ENCODE measurements around the gene TTC16.

DNA sequence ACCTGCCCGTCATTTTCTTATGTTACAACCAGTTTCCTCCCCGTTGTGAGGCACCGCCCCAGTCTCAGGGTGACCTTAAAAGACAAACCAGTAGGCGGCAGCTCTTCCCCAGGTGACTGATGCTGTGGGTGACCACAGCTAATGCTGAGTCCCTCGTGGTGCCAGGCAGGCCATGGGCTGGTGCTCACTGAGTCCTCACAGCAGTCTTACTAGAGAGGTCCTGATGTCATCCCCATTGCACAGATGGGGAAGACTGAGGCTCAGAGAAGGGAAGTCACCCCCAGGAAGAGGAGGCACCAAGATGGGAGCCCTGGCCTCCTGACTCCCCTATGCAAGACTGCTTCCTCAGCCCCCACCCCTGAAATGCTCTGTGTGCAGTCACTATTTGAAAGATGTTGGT, 8.1 kb upstream of the TTC16 start:
- TF ChIP-seq, protein P1, sequence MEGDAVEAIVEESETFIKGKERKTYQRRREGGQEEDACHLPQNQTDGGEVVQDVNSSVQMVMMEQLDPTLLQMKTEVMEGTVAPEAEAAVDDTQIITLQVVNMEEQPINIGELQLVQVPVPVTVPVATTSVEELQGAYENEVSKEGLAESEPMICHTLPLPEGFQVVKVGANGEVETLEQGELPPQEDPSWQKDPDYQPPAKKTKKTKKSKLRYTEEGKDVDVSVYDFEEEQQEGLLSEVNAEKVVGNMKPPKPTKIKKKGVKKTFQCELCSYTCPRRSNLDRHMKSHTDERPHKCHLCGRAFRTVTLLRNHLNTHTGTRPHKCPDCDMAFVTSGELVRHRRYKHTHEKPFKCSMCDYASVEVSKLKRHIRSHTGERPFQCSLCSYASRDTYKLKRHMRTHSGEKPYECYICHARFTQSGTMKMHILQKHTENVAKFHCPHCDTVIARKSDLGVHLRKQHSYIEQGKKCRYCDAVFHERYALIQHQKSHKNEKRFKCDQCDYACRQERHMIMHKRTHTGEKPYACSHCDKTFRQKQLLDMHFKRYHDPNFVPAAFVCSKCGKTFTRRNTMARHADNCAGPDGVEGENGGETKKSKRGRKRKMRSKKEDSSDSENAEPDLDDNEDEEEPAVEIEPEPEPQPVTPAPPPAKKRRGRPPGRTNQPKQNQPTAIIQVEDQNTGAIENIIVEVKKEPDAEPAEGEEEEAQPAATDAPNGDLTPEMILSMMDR (IDR thresholded peaks at IDR 0.05), result no peak
- TF ChIP-seq EZH2 (IDR thresholded peaks at IDR 0.05; ENCODE audit: borderline replicate concordance, insufficient read depth, low read depth, low read length, poor library complexity, severe bottlenecking), result no peak
